HEK293 (cell line): Measurements from ENCODE around the gene PILRA.
"Not testable (repeated sequence)": the region's sequence is repeated elsewhere in the genome, so short reads cannot be mapped to it uniquely, and the experiment has no call there.

Experiments used
- ZNF24 ChIP-seq: fragments of 450-650 bp; formaldehyde crosslinking; IDR thresholded peaks from 2 replicates; pipeline ENCODE4 v1.5.1; 2016; ENCODE audit warnings: missing biosample characterization, missing genetic modification characterization
- ZNF544 ChIP-seq: fragments of 450-650 bp; formaldehyde crosslinking; IDR thresholded peaks from 2 replicates; pipeline ENCODE4 v1.5.0; 2017; ENCODE audit warnings: missing biosample characterization, missing genetic modification characterization

GRCh38 chr7:100344560-100345287 lies 28.6 kb upstream of the PILRA start:
- TF ChIP-seq ZNF544 (tag by site-specific recombination), result not testable (repeated sequence)
- 0 out of 2 replicates have a peak, but pooled peaks have one; percentile 19 for TF ChIP-seq ZNF24 (tag by site-specific recombination)
